KOPT-K1 (cell line): ENCODE results near the gene DSCAML1.

Experiments
- H3K27ac ChIP-seq: fragments of 200-600 bp; sonication (generic); 2 replicates; pipeline ENCODE4 v1.5.1; 2016; ENCODE audit warnings: antibody characterized with exemption, mild to moderate bottlenecking, low read depth, low read length; ENCODE audit not compliant: poor library complexity, severe bottlenecking
- H3K36me3 ChIP-seq: fragments of 200-600 bp; sonication (generic); 2 replicates; pipeline ENCODE4 v1.5.1; 2017; ENCODE audit warnings: antibody characterized with exemption, mild to moderate bottlenecking, low read length, moderate library complexity; ENCODE audit not compliant: insufficient read depth
- H3K9me3 ChIP-seq: fragments of 200-600 bp; sonication (generic); 2 replicates; pipeline ENCODE4 v1.5.1; 2017; ENCODE audit warnings: antibody characterized with exemption, low read length, mild to moderate bottlenecking; ENCODE audit not compliant: insufficient read depth, poor library complexity, severe bottlenecking

DSCAML1 gene

DNA sequence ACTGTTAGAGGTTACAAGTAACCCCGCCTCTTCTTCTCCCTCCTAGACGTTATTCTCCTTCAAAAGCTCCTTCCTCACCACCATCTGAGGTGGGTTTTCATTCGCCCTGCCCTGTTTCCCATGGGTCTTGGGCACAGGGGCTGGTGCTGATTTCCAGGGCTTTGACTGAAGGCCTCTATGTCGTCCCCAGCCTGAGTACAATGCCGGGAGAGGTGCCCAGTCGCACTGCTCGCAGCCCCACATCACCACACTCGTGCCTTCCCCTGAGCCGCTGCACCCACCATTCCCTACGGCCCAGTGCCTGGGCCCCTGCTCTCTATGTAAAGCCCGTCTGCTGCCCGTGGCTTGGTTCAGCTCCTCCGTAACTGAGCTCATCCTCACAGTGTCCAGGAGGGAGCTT is 169.8 kb downstream of the DSCAML1 start:
- Histone ChIP-seq H3K36me3 (no peaks in the 10 kb centered on the region), H3K27ac (no peak overlapping the region), H3K9me3 (no peaks in the 10 kb centered on the region)

DNA sequence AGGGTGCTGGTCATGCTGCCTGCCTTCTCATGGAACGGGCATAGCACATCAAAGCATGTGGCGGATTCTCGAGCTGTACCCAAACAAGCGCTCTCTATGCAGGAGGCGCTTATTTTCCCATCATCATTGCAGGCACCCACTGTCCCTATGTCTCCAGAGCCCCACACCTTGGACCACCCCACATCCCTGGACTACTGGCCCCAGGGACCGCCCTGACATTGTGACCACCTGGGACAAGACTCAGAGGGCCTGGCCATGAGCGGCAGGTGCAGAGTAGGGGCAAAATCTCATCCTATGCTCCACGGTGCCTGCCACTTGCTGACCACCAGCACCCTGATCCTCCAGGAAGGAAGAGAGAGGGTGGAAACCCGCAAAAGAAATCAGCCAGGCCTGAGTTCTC is 170.4 kb downstream of the DSCAML1 start:
- Histone ChIP-seq H3K27ac (no peak overlapping the region), H3K9me3 (peaks cover 6% of the 10 kb centered on the region), H3K36me3 (no peaks in the 10 kb centered on the region)

DNA sequence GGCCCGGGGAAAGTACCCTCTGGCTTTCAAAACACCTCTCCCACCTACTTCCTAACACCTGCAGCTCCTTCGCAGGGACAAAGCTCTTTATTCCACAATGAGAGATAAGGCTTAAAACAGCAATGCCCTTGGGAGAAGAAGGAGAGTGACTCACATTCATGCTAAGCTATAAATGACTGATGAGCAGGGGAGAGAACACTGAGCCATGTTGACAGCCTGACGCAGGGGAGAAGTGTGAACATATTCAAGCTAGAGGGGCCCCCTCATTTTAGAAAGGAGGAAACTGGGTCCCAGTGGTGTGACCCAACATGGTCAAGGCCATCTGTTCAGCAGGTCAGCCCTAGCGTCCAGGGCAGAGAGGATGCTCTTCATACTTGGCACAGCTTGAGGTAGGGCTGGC is 171.8 kb downstream of the DSCAML1 start:
- Histone ChIP-seq H3K36me3 (no peaks in the 10 kb centered on the region), H3K27ac (no peak overlapping the region), H3K9me3 (peaks cover 10% of the 10 kb centered on the region)

DNA sequence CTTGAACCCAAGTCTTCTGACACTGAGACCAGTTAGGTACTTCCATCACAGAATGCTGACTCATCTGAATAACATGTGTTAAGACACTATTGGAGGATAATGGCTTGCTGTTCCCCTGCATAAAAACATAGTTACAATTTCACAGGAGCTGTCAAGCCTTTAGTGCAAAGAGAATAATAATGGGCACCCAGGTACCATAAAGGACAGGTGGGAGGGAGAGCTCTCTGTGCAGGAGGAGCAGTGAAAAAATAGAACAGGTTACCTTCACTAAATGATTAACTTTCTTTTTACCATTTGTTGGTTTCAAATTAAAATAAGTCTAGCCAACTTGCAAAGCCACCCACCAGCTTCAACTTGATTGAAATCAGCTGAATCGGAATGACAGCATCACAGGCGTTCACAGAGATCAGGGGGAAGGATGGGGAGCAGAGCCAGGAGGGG is 173.2 kb downstream of the DSCAML1 start:
- H3K36me3 ChIP-seq: no peaks in the 10 kb centered on the region
- peaks cover 10% of the 10 kb centered on the region for H3K9me3 ChIP-seq
- H3K27ac ChIP-seq: no peak overlapping the region

DNA sequence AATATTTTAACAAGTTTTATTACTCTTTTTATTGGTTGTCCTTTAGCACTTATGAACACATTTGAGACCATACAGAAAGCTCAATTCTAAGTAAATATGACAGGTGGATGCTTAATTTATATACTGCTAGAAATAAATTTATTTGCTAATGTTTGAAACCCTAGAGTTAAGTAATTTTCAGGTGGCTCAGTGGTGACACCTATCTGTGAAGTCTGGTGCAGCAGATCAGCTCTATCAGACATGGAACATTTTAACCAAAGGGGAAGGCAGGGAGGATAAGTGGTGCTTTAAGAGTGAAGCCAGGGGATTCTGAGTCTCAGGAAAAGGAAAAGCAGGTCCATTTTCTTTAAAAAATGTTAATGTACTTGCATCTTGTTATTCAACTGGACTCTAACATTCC is 175.8 kb downstream of the DSCAML1 start:
- Histone ChIP-seq H3K36me3 (no peaks in the 10 kb centered on the region), H3K9me3 (peaks cover 10% of the 10 kb centered on the region), H3K27ac (no peak overlapping the region)

DNA sequence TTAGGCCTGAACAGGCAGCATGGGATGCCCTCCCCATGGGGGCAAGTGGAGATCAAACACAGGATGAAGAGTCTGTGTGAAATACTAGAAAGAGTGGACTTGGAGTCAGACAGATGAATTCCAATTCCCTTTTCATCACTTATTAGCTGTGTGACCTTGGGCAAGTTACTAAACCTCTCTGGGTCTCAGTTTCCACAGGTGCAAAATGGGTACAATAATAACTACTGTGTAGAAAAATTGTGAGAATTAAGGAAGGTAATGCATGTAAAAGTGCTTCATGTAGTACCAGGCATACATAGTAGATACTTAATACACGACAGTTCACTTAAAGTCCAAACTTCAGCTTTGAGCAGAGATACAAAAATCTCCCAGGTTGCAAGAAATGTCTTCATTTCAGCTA is 176.4 kb downstream of the DSCAML1 start:
- Histone ChIP-seq H3K9me3 (peaks cover 10% of the 10 kb centered on the region), H3K27ac (no peak overlapping the region), H3K36me3 (no peaks in the 10 kb centered on the region)

DNA sequence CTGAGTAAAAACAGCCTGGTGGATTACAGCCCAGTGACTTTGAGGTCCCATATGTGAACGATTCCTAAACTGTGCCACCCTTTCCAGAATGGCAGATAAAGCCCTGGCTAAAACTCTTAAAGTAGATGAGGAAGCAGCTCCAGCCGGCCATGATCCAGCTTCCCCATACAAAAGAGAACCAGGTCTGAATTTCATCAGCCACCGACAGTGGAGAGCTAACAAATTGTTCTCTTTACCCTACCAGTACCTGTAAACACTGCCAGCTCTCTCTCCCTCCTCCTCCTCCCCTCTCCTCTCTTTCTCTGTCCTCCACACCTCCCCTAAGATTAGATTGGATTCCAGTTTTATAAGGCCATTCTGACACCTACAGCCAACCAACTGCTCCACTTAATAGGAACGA is 176.9 kb downstream of the DSCAML1 start:
- Histone ChIP-seq H3K27ac (no peak overlapping the region), H3K9me3 (peaks cover 10% of the 10 kb centered on the region), H3K36me3 (no peaks in the 10 kb centered on the region)

DNA sequence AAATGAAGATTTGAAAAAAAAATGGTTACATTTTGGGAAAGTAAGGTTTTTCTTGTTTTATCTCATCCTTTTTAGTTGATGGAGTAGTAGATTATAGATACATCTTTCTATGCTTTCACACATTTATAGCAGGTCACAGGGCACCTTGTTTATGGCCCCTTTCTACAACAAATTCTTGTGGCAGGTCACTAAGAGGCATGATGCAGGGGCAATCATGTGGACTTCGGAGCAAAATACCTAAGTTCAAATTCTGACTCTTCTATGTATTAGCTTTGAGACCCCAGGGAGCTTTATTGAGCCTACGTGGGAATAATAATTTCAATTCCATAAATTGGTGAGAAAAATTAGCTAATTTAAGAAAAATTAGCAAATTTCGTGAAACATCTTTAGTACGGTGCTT is 177.4 kb downstream of the DSCAML1 start:
- Histone ChIP-seq H3K36me3 (no peaks in the 10 kb centered on the region), H3K27ac (no peak overlapping the region), H3K9me3 (peaks cover 10% of the 10 kb centered on the region)

DNA sequence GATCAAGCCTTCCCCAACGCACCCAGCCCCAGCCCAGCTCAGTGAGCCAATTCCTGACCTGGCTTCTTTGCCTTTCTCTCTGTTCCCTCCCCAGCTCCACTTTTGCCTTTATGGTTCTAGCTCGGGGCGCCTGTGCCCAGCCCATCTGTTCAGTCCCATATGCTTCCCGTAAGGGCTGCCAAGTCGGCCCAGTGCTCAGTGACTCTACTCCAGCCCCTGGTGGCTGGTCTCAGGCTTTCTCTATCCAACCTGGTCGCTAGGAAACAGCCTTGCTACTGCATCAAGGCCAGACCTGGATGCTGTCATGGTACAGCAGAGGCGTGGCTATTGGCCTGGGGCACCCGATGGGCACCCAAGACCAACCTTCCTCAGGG is 178.0 kb downstream of the DSCAML1 start:
- H3K9me3 ChIP-seq: peaks cover 10% of the 10 kb centered on the region
- H3K27ac ChIP-seq: no peak overlapping the region
- H3K36me3 ChIP-seq: no peaks in the 10 kb centered on the region

DNA sequence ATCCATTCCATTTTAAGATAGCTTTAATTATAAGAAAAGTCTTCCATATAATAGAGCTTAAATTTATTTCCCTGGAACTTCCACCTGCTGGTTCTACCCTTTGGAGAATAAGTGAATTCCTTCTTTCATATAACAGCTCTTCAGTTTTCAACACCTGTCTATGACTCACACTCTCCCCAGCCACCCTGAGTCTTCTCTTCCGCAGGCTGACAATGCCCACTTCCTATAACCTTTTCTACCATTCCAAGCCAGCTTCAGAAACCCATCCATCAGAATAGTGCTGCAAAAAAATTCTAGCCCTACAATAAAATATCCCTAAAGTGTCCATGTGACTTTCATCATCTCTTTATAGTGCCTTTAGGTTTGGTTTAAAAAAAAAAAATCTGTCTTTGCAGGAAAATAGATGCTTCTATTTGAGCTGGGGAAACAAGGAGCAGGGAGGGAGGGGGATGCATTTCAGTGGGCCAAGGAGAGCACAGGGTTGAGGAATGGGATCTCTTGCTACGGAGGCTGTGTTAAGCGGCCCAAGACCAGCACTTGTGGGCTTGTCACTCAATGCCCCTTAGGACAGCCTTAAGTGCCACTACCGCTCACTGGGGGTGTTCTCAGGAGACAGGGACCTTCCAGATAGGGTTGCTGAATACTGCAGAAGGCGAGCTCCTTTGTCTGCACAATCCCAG is 178.6 kb downstream of the DSCAML1 start:
- Histone ChIP-seq H3K27ac (no peak overlapping the region), H3K36me3 (no peaks in the 10 kb centered on the region), H3K9me3 (peaks cover 10% of the 10 kb centered on the region)

DNA sequence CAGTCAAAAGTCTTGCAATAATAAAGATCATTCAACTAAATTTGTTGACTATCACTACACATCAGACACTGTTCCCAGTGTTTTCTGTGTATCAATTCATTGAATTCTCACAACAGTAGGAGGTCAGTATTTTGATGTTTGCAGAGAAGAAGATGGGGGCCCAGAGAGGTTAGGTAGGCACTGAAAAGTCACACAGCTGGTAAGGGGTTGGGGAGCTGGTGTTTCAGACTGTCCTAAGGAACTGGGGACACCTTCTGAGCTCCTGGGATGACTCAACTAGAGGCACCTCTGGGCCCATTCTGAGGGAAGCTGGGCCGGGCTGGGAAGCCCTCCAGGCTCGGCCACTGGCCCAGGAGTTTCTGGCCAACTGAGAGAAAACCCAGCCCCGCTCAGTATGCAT is 180.0 kb downstream of the DSCAML1 start:
- Histone ChIP-seq H3K27ac (no peak overlapping the region), H3K9me3 (peaks cover 8% of the 10 kb centered on the region), H3K36me3 (no peaks in the 10 kb centered on the region)

DNA sequence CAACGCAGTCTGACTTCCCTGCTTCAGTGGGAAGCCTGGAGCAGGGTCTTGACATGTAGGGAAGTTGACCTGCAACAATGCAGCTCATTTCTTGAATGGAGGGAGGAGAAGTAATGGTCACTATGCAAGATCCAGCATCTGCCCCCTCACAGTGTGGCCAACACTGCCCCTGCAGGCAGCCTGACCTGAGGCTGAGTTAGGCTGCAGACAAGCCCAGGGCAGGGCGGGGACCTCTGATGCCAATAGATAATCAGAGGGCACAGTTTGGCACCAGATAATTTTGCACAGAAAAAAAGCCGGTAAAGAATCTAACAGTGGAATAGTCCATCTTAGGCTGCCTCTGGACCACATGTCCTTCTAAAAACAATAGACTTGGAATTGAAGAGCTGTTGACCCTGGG is 182.3 kb downstream of the DSCAML1 start:
- H3K27ac ChIP-seq: no peak overlapping the region
- no peaks in the 10 kb centered on the region for H3K9me3 ChIP-seq

DNA sequence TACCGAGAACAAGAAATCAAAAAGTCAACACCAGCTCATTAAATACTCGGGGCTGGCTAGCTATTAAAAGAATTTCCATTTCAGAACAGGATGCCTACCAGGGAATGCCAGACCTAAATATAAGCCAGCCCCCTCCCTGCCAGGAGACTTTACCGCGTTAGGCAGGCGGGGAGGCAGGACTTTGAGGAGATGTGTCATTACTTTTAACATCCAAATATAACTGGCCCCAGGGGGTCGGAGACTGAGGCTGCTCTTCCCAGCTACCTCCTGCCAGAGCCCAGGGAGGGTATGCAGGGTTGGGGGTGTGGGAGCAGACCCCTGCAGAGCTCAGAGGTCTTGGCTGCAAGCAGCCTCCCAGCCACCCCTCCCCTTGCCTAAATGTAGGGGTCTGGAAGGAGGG is 183.5 kb downstream of the DSCAML1 start:
- Histone ChIP-seq H3K36me3 (no peaks in the 10 kb centered on the region), H3K9me3 (no peaks in the 10 kb centered on the region), H3K27ac (no peak overlapping the region)

More for the DNA sequence above, 182.3 kb downstream of the DSCAML1 start:
- no peaks in the 10 kb centered on the region for H3K36me3 ChIP-seq

DNA sequence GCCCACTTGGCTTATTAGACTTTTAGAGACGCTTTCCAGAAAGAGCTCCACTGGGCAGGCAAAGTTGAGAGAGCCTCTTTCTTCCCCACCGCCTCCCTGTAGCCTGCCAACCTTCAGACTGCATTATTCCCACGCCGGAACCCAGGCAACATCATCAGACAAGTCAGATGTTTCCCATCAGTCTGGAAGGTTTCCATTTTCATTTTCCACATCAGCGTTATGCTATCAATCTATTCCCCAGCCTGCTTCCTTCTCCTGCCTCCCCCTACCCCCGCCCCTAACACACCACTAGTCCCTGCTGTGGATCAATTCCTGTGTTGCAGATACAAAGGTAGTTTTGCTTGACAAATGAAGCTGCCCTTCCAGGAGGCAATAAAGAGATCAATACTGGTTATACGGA is 184.8 kb downstream of the DSCAML1 start:
- Histone ChIP-seq H3K9me3 (no peaks in the 10 kb centered on the region), H3K27ac (no peak overlapping the region), H3K36me3 (no peaks in the 10 kb centered on the region)

DNA sequence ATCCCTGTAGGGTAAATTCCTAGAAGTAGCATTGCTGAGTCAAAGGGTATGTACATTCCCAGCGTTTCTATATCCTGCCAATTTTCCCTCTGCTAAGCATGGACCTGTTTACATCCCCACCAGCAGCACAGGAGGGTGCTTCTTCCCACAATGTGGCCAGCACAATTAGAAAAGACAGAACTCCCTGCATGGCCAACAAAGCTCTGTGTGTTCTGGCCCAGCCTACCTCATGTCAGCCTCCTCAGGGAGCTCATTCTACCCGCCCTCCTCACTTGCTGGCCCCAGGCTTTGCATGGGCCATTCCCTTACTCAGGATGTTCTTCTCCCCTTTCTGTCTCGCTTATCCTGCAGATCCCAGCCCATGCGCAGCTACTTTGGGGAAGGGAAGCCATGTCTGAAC is 186.1 kb downstream of the DSCAML1 start:
- Histone ChIP-seq H3K9me3 (no peaks in the 10 kb centered on the region), H3K36me3 (no peaks in the 10 kb centered on the region), H3K27ac (no peak overlapping the region)

DNA sequence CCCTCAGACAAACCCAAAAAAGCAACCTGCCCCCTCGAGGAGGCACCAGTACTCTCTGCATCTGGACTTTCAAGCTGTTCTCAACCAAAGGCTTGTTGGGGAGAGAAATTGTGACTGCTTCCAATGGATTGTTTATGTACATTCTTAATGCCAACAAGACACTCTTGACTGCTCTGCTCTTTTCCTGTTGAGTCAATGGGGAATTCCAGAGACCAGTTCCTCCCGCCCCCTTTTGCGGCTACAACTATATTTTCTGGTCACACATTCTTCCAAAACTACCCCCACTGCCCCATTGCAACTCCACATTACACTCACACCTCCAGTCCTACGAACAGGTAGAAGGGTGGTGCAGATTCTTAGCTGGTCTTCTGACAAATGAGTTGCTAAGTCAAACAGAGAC is 187.0 kb downstream of the DSCAML1 start:
- no peak overlapping the region for H3K27ac ChIP-seq
- H3K9me3 ChIP-seq: no peaks in the 10 kb centered on the region
- H3K36me3 ChIP-seq: no peaks in the 10 kb centered on the region
